Large intestine (tissue), 3 donors: ENCODE results near the gene KCNIP3. TPM values are rescaled to one million over a fixed set of nuclear protein-coding genes. Genes with fewer than 3 reads are reported as not detected.

ENCODE experiments used
- DNase-seq, 2 donors: peaks; one replicate each; pipeline versions ENCODE4 v3.0.0 to v3.0.0-alpha.2; 2013
- H3K27ac ChIP-seq: one replicate; pipeline ENCODE4 v1.5.1; 2013; ENCODE audit warnings: low read length
- H3K27me3 ChIP-seq: 2 replicates; pipeline ENCODE4 v1.6.1; 2013; ENCODE audit warnings: low read length; ENCODE audit not compliant: control insufficient read depth, insufficient read depth
- H3K36me3 ChIP-seq: 2 replicates; pipeline ENCODE4 v1.6.1; 2013; ENCODE audit warnings: low read length; ENCODE audit not compliant: control insufficient read depth, insufficient read depth
- H3K4me1 ChIP-seq: one replicate; pipeline ENCODE4 v1.6.1; 2013; ENCODE audit warnings: low read length; ENCODE audit not compliant: control insufficient read depth, insufficient read depth
- H3K4me3 ChIP-seq: one replicate; pipeline ENCODE4 v1.5.1; 2013; ENCODE audit warnings: low read length
- H3K9me3 ChIP-seq: one replicate; pipeline ENCODE4 v1.6.1; 2013; ENCODE audit warnings: mild to moderate bottlenecking, low read depth, low read length, moderate library complexity; ENCODE audit not compliant: control insufficient read depth
- WGBS: methylation state at CpG from one replicate; pipeline ENCODE4 v1.1.5; 2013; ENCODE audit warnings: low lambda C conversion rate; ENCODE audit not compliant: insufficient coverage; 5-methylcytosine and 5-hydroxymethylcytosine counted together
- polyA plus RNA-seq: library from polyadenylated mRNA; unstranded; fragments of 120-200 nt; gene quantifications from one replicate; pipeline ENCODE4 v1.2.1, GENCODE V29; 2013

Gene KCNIP3
- polyA plus RNA-seq, 1 donor, result 2.1 TPM

DNA sequence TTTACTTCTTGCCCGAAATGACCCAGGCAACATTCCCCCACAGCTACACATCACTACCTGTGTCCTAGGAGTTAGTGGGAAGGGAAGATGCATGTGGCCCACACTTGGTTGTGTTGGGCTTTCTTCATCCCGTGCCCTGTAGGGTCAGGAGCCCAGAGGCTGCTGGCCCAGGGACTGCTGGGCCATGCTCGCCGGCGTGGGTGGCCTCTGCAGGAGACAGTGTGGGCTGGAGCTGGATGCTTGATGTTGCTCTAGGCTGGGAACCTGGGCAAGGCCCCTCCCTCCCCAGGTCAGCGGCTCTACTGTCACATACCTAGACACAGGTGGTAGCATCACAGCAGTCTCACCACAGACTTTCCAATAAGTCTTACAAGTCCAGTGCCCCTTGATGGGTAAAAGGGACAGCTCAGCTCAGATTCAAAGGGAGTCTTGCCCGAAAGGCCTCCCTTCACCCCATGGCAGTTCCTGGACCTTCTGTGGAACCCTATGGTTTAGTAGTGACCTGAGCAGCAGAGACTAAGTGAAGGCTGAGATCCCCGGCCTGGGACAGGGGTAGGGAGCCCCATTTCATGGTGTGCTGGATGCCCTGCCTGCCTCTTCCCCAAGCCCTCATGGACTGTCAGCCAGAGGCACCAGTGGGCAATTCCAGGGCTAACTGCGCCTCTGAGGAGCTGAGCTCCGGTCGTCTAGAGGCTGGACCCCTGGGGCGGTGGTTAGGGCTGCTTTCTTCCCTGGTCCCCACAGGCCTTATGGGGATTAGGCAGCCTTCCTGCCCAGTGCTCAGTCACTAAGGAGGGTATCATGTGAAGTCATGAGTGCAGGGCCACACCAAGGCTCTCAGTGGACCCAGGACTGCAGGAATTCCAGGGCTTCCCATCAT is 59.9 kb downstream of the KCNIP3 start:
- DNase-seq, result no peak
- H3K27ac ChIP-seq, result no peak overlapping the region

DNA sequence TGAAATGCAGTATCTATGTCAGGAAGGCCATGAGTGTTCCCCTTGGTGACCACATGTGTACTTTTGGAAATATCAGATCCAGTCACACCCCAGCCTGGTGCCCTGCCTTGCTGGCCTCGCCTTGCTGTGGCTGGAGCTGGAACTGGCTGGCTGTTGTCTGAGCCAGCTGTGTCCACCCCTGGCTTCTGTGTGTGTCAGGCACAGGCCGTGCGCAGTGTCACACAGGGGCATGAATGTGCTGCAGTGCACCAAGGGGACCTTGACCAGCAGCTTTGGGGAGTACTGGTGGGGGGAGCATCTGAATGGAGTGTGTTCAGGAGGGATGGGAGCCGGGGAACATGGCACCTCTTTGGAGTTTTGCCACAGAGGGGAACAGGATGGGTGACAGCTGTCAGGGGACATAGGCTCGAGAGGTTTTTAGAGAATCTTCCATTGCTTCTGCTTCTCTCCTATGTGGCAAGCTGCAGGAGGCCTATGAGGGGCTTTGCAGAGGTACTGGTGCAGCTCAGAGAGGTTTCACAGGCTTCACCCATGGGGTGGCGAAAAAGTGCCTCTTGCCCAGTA is 60.7 kb downstream of the KCNIP3 start:
- H3K4me1 ChIP-seq, result no peaks in the 10 kb centered on the region
- no CpG with 5 or more reads among the region's 6 CpGs for WGBS
- DNase-seq, result no peak
- H3K36me3 ChIP-seq, result no peaks in the 10 kb centered on the region
- peaks cover 4% of the 10 kb centered on the region for H3K9me3 ChIP-seq
- H3K27me3 ChIP-seq, result peaks cover 16% of the 10 kb centered on the region
- H3K4me3 ChIP-seq, result no peak overlapping the region
- H3K27ac ChIP-seq, result no peak overlapping the region

More for the DNA sequence above, 59.9 kb downstream of the KCNIP3 start:
- peaks cover 13% of the 10 kb centered on the region for H3K27me3 ChIP-seq
- H3K4me3 ChIP-seq, result no peak overlapping the region
- no CpG with 5 or more reads among the region's 12 CpGs for WGBS
- H3K4me1 ChIP-seq, result no peaks in the 10 kb centered on the region
- H3K9me3 ChIP-seq, result peaks cover 4% of the 10 kb centered on the region
- H3K36me3 ChIP-seq, result no peaks in the 10 kb centered on the region

DNA sequence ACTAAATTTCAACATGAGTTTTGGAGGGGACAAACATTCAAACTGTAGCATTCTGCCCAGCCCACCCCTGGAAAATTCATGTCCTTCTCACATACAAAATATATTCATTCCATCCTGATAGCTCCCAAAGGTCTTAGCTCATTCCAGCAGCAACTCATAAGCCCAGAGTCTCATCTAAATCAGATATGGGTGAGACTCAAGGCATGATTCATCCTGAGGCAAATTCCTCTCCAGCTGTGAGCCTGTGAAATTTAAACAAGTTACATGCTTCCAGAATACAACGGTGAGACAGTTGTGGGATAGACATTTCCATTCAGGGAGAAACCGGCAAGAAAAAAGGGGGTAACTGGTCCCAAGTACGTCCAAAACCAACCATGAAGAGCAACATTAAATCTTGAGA is 61.9 kb downstream of the KCNIP3 start:
- WGBS, result no CpG with 5 or more reads among the region's 3 CpGs
- H3K9me3 ChIP-seq, result peaks cover 4% of the 10 kb centered on the region
- no peaks in the 10 kb centered on the region for H3K4me1 ChIP-seq
- H3K27me3 ChIP-seq, result peaks cover 16% of the 10 kb centered on the region
- no peak overlapping the region for H3K27ac ChIP-seq
- H3K36me3 ChIP-seq, result no peaks in the 10 kb centered on the region
- DNase-seq, result no peak
- H3K4me3 ChIP-seq, result no peak overlapping the region

DNA sequence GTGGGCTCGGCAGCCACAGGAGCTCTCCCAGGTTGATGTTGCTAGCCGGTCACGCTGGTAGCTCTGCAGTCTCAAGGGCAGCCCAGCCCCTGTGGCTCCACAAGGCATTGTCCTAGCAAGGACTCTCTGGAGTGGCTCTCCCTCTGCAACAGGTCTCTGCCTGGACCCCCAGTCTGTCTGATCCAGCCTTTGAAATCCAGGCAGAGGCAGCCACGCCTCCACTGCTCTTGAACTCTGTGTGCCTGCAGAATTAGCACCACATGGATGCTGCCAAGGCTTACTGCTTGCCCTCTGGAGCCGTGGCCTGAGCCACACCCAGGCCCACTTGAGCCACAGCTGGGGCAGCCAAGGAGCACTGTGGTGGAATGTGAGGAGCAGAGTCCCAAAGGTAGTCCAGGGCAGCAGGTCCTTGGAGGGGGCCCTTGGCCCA is 62.4 kb downstream of the KCNIP3 start:
- peaks cover 4% of the 10 kb centered on the region for H3K9me3 ChIP-seq
- H3K4me3 ChIP-seq, result no peak overlapping the region
- WGBS, result no CpG with 5 or more reads among the region's 5 CpGs
- peaks cover 17% of the 10 kb centered on the region for H3K27me3 ChIP-seq
- no peak overlapping the region for H3K27ac ChIP-seq
- DNase-seq, result no peak
- H3K4me1 ChIP-seq, result no peaks in the 10 kb centered on the region
- H3K36me3 ChIP-seq, result no peaks in the 10 kb centered on the region

DNA sequence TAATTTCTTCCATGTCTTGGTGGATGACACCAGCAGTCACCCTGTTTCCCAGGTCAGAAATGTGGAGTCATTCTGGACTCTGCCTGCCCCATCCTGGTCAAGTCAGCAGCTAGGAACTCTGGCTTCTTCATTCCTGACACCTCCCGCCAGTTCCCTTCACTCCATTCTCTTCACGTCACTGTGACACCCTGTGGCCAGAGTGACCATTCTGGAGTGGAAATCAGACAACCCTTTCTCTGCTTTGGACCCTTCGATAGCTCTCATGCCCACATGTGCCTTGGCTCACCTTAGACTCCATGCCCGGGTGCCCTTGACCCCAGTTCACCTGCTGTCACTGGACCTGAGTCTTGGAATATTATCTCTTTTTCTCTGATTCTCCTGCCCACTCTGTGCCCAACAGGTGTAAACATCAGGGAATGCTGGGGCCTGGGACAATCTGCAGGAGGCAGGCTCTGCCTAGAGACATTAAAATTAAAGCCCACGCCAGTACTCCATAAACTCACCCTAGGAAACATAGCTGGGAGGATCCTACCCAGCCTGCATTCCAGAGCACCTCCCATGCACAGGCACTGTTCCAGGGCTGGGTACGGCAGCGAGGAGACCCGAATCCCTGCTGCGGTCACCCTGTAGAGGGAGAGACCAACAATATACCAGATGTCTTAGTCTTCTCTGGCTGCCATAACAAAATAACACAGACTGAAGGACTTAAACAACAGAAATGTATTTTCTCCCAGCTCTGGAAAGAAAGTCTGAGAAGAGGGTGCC is 64.3 kb downstream of the KCNIP3 start:
- Histone ChIP-seq H3K9me3 (peaks cover 4% of the 10 kb centered on the region), H3K4me1 (no peaks in the 10 kb centered on the region), H3K36me3 (no peaks in the 10 kb centered on the region), H3K27me3 (peaks cover 23% of the 10 kb centered on the region), H3K27ac (no peak overlapping the region), H3K4me3 (no peak overlapping the region)
- DNase-seq, result no peak
- no CpG with 5 or more reads among the region's 9 CpGs for WGBS

DNA sequence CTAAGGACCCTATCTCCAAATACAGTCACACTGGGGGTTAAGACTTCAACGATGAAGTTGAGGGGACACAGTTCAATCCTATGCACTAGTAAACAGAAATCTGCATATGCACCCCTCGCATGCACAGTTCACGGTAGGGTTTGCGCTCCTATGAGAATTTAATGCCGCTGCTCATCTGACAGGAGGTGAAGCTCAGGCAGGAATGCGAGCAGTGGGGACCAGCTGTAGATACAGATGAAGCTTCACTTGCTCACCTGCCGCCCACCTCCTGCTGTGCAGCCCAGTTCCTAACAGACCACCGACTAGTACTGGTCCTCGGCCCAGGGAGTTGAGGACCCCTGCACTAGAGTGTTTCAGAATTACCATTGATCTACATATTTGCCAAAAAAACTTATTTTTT is 65.3 kb downstream of the KCNIP3 start:
- no peak overlapping the region for H3K27ac ChIP-seq
- H3K9me3 ChIP-seq, result no peaks in the 10 kb centered on the region
- no peaks in the 10 kb centered on the region for H3K4me1 ChIP-seq
- H3K27me3 ChIP-seq, result peaks cover 23% of the 10 kb centered on the region
- H3K36me3 ChIP-seq, result no peaks in the 10 kb centered on the region
- DNase-seq, result no peak
- no CpG with 5 or more reads among the region's 9 CpGs for WGBS
- H3K4me3 ChIP-seq, result no peak overlapping the region

DNA sequence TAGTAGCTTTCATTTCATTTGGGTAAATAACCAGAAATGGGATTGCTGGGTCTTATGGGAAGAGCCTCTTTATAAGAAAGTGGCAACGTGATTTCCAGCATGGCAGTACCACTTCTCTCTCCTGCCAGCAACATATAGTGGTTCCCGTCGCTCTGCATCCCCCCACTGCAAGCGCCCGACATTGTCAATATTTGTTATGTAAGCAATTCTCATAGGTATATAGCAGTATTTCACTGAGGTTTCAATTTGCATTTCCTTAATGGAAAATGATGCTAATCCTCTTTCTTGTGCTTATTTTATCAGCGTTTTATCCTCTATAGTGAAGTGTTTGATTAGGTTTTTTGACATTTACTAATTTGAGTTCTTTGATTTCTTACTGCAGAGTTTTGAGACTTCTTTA is 69.4 kb downstream of the KCNIP3 start:
- Histone ChIP-seq H3K36me3 (no peaks in the 10 kb centered on the region), H3K4me1 (no peaks in the 10 kb centered on the region), H3K27ac (no peak overlapping the region), H3K9me3 (peaks cover 3% of the 10 kb centered on the region), H3K4me3 (no peak overlapping the region), H3K27me3 (peaks cover 14% of the 10 kb centered on the region)
- WGBS, result no CpG with 5 or more reads among the region's 6 CpGs
- no peak for DNase-seq

DNA sequence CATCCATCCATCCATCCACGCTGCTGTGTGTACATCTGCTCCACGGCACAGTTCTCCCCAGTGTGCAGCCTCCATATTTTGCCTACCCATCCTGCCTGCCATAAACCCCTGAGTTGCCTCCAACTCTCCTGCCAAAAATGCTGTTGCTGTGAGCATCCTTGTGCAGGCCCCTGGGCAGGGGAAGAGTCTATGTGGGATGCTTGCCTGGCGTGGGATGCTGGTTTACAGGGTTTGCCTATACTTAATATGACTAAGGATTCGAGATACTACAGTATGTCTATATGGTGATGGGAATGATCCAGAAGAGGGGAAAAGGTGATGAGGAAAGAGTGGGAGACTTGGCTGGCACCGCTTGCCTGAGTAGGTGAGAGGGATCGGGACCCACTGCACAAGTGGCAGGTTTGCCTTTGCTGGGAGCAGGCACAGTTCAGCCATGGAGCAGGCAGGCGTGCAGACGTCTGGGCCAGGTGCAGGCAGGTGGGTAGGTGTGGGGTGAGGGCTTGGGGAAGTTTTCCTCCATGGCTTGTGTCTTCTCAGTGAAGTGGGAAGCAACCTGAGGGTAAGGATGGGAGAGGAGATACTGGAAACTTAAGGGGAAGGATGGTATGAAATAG is 75.2 kb downstream of the KCNIP3 start:
- DNase-seq, result no peak
- peaks cover 4% of the 10 kb centered on the region for H3K27me3 ChIP-seq
- no peak overlapping the region for H3K27ac ChIP-seq
- peaks cover 3% of the 10 kb centered on the region for H3K9me3 ChIP-seq
- H3K4me1 ChIP-seq, result no peaks in the 10 kb centered on the region
- no peaks in the 10 kb centered on the region for H3K36me3 ChIP-seq
- H3K4me3 ChIP-seq, result no peak overlapping the region
- no CpG with 5 or more reads among the region's 8 CpGs for WGBS

DNA sequence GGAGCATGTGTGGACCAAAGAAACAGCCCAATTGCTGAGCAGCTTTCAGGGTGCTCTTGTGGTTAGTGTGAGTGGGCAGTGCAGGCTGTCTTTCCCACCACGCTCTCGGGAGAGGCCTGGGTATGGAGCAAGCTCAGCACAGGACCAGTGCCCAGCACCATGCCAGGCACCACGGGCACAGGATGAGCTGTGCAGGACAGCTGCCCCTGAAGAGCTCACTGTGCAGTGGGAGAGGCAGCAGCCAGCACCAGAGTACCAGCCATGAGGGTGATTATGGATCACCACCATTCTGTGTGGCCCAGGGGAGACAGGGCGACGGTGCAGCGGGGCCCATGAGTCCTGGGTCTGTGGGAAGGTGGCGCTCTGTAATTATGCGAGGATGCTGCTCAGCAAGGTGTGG is 75.7 kb downstream of the KCNIP3 start:
- Histone ChIP-seq H3K4me1 (no peaks in the 10 kb centered on the region), H3K9me3 (peaks cover 3% of the 10 kb centered on the region), H3K4me3 (no peak overlapping the region), H3K27me3 (peaks cover 4% of the 10 kb centered on the region), H3K36me3 (no peaks in the 10 kb centered on the region), H3K27ac (no peak overlapping the region)
- no peak for DNase-seq
- WGBS, result 100% methylated on average over 3 of the region's 8 CpGs

DNA sequence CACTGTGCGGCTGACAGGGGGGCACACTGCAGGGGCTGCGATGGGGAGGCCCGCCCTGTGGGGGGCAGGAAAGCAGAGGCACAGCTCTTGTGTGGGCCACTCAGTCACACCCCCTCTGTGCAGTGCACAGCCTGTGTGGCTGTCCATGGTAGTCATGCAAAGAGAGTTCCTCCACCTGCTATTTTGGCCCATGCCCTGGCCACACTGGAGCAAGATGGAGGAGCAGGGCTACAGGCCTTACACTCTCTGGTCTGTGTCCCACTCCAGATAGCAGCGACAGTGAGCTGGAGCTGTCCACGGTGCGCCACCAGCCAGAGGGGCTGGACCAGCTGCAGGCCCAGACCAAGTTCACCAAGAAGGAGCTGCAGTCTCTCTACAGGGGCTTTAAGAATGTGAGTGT is 76.9 kb downstream of the KCNIP3 start:
- H3K4me1 ChIP-seq, result no peaks in the 10 kb centered on the region
- whole genome bisulfite sequencing, result no CpG with 5 or more reads among the region's 6 CpGs

More for the DNA sequence above, 76.9 kb downstream of the KCNIP3 start:
- Histone ChIP-seq H3K27ac (no peak overlapping the region), H3K4me3 (no peak overlapping the region), H3K27me3 (peaks cover 4% of the 10 kb centered on the region), H3K36me3 (no peaks in the 10 kb centered on the region), H3K9me3 (peaks cover 3% of the 10 kb centered on the region)
- DNase-seq, result no peak
